Thyroid gland (tissue), 4 donors: ENCODE measurements around the gene GDA.

Source experiments
- CTCF ChIP-seq, 6 experiments: fragments of 200-600 bp in 3 of 6; fragments of 450-650 bp in 3 of 6; sonication (generic) in 3 of 6; IDR thresholded peaks; one replicate each; pipeline ENCODE4 v1.5.1; 2016 to 2019; ENCODE audit warnings: antibody characterized with exemption in 6 of 6, mild to moderate bottlenecking in 2 of 6, inconsistent platforms in 1 of 6, moderate library complexity in 1 of 6
- POLR2A ChIP-seq, 2 donors: fragments of 450-650 bp; IDR thresholded peaks; one replicate each; pipeline ENCODE4 v1.6.1; 2017; ENCODE audit warnings: antibody characterized with exemption in 2 of 2, mild to moderate bottlenecking in 2 of 2, moderate library complexity in 1 of 2

GRCh38 chr9:72130321-72130720, 18.9 kb upstream of the GDA start:
- TF ChIP-seq POLR2A (IDR thresholded peaks at IDR 0.05) (no peak), CTCF (IDR thresholded peaks at IDR 0.05) (no peak)
